ENCODE data around the gene GPR146.

The GPR146 gene

GRCh38 chr7:1106063-1106792 lies 61.9 kb downstream of the GPR146 start:
- DNase-seq (ENCODE audit: low read depth, low spot score) = no peak

- no peak for DNase-seq (ENCODE audit: low read depth, low spot score)
Observed at GRCh38 chr7:1106793-1107421, 62.6 kb downstream of the GPR146 start.

GRCh38 chr7:1108264-1108920 lies 64.0 kb downstream of the GPR146 start:
- no peak for DNase-seq (ENCODE audit: low read depth, low spot score)
